Colonic mucosa (tissue), 4 donors: ENCODE results near the gene ZNF511. TPM values are rescaled to one million over a fixed set of nuclear protein-coding genes. Genes with fewer than 3 reads are reported as not detected.

Source experiments
- DNase-seq: peaks from one replicate; pipeline ENCODE4 v3.0.0-alpha.2; 2020
- H3K27ac ChIP-seq: fragments of 200-600 bp; one replicate; pipeline ENCODE4 v1.8.0; 2021
- H3K27me3 ChIP-seq: fragments of 200-600 bp; one replicate; pipeline ENCODE4 v1.8.0; 2021
- H3K36me3 ChIP-seq: fragments of 200-600 bp; one replicate; pipeline ENCODE4 v1.8.0; 2021
- H3K4me1 ChIP-seq: fragments of 200-600 bp; one replicate; pipeline ENCODE4 v1.8.0; 2021; ENCODE audit warnings: mild to moderate bottlenecking
- H3K4me3 ChIP-seq: fragments of 200-600 bp; one replicate; pipeline ENCODE4 v1.8.0; 2021
- H3K9ac ChIP-seq, 2 donors: one replicate each; pipeline ENCODE4 v1.7.0; 2013; ENCODE audit warnings: control low read depth in 2 of 2, low read depth in 2 of 2, low read length in 2 of 2
- H3K9me3 ChIP-seq: fragments of 200-600 bp; one replicate; pipeline ENCODE4 v1.8.0; 2021
- intact Hi-C: fragments of 100-400 bp; cut with DNase I; formaldehyde crosslinking; loops from one replicate; pipeline ENCODE4 v1.14.1; 2022
- total RNA-seq, 2 donors: library from RNA; stranded (reverse); fragmentation: NEBNext Ultra II Directional in 1 of 2; extraction: Animal tissue kit (Norgen Biotek cat#: 25700) in 1 of 2; gene quantifications; one replicate each; pipeline ENCODE4 v1.2.1, GENCODE V29; 2021
- TF ChIP-seq, protein P1 (sequence below): fragments of 200-600 bp; IDR thresholded peaks from one replicate; pipeline ENCODE4 v1.8.0; 2022; ENCODE audit warnings: antibody characterized with exemption, mild to moderate bottlenecking
- donor health status: healthy.
- donor health status: DM: no; HTN: no; CAD: no.
- donor health status: DM: no; HTN: no; CAD: no.

Gene ZNF511
- total RNA-seq, 2 donors from 2014 or later: 53.9 to 78.2 TPM

GRCh38 chr10:133306097-133306476 lies 2.6 kb upstream of the ZNF511 start:
- DNase-seq: no peak
- Histone ChIP-seq H3K4me1 (no peaks in the 10 kb centered on the region), H3K27ac (no peak overlapping the region), H3K27me3 (no peaks in the 10 kb centered on the region), H3K36me3 (no peaks in the 10 kb centered on the region), H3K4me3 (no peak overlapping the region), H3K9ac (no peak overlapping the region), H3K9me3 (no peaks in the 10 kb centered on the region)
- TF ChIP-seq, protein P1, sequence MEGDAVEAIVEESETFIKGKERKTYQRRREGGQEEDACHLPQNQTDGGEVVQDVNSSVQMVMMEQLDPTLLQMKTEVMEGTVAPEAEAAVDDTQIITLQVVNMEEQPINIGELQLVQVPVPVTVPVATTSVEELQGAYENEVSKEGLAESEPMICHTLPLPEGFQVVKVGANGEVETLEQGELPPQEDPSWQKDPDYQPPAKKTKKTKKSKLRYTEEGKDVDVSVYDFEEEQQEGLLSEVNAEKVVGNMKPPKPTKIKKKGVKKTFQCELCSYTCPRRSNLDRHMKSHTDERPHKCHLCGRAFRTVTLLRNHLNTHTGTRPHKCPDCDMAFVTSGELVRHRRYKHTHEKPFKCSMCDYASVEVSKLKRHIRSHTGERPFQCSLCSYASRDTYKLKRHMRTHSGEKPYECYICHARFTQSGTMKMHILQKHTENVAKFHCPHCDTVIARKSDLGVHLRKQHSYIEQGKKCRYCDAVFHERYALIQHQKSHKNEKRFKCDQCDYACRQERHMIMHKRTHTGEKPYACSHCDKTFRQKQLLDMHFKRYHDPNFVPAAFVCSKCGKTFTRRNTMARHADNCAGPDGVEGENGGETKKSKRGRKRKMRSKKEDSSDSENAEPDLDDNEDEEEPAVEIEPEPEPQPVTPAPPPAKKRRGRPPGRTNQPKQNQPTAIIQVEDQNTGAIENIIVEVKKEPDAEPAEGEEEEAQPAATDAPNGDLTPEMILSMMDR: no peak
- intact Hi-C loops: loop anchor here (5.0 kb wide), 1 partner anchor 44 kb away; no protein-coding TSS in a partner anchor

GRCh38 chr10:133306941-133307379 lies 1.8 kb upstream of the ZNF511 start:
- TF ChIP-seq, protein P1: no peak
- Histone ChIP-seq H3K4me1 (no peaks in the 10 kb centered on the region), H3K9me3 (no peaks in the 10 kb centered on the region), H3K27ac (no peak overlapping the region), H3K9ac (peak overlapping the region in 1 of 2 donors; percentile 99), H3K4me3 (no peak overlapping the region), H3K27me3 (no peaks in the 10 kb centered on the region), H3K36me3 (no peaks in the 10 kb centered on the region)
- intact Hi-C loops: loop anchor here (5.0 kb wide), 1 partner anchor 45 kb away; no protein-coding TSS in a partner anchor
- no peak for DNase-seq

- intact Hi-C loops: loop anchor here (5.0 kb wide), 1 partner anchor 46 kb away; no protein-coding TSS in a partner anchor
- no peaks in the 10 kb centered on the region for H3K27me3 ChIP-seq
- H3K9ac ChIP-seq: peak overlapping the region; percentile 96 to 99
- no peaks in the 10 kb centered on the region for H3K36me3 ChIP-seq
- H3K4me3 ChIP-seq: peak overlapping the region; percentile 95
- H3K9me3 ChIP-seq: no peaks in the 10 kb centered on the region
- DNase-seq: peak; percentile 93
- TF ChIP-seq, protein P1: peak; percentile 51
- no peaks in the 10 kb centered on the region for H3K4me1 ChIP-seq
- peak overlapping the region; percentile 97 for H3K27ac ChIP-seq
These were observed 816 bp upstream of the ZNF511 start for GRCh38 chr10:133307776-133308420.

- Histone ChIP-seq H3K27me3 (no peaks in the 10 kb centered on the region), H3K9me3 (no peaks in the 10 kb centered on the region), H3K9ac (peak overlapping the region; percentile 90 to 96), H3K36me3 (no peaks in the 10 kb centered on the region), H3K4me3 (peak overlapping the region; percentile 95), H3K27ac (peak overlapping the region; percentile 97), H3K4me1 (no peaks in the 10 kb centered on the region)
- peak; percentile 98 for DNase-seq
- TF ChIP-seq, protein P1: no peak
- intact Hi-C loops: loop anchor here (5.0 kb wide), 1 partner anchor 47 kb away; no protein-coding TSS in a partner anchor
These were observed 496 bp downstream of the ZNF511 start for GRCh38 chr10:133309100-133309719.

- intact Hi-C loops: loop anchor here (5.0 kb wide), 1 partner anchor 48 kb away; no protein-coding TSS in a partner anchor
- peak; percentile 78 for DNase-seq
- H3K36me3 ChIP-seq: no peaks in the 10 kb centered on the region
- TF ChIP-seq, protein P1: no peak
- no peaks in the 10 kb centered on the region for H3K9me3 ChIP-seq
- no peaks in the 10 kb centered on the region for H3K27me3 ChIP-seq
- no peaks in the 10 kb centered on the region for H3K4me1 ChIP-seq
- peak overlapping the region in 1 of 2 donors; percentile 72 for H3K9ac ChIP-seq
- H3K4me3 ChIP-seq: peak overlapping the region; percentile 95
- peak overlapping the region; percentile 97 for H3K27ac ChIP-seq
These were observed 1.1 kb downstream of the ZNF511 start for GRCh38 chr10:133309720-133310398.
